Peyer's patch (tissue), 4 donors: ENCODE data around the gene CNTN4.

Experiments
- CTCF ChIP-seq, 6 experiments: fragments of 450-650 bp in 4 of 6; fragments of 200-600 bp in 2 of 6; sonication (generic) in 1 of 6; IDR thresholded peaks; one replicate each; pipeline ENCODE4 v1.5.1; 2017 to 2019; ENCODE audit warnings: antibody characterized with exemption in 6 of 6, mild to moderate bottlenecking in 3 of 6, moderate library complexity in 1 of 6
- POLR2A ChIP-seq, 2 donors: fragments of 450-650 bp; IDR thresholded peaks; one replicate each; pipeline ENCODE4 v1.5.1; 2017; ENCODE audit warnings: antibody characterized with exemption in 2 of 2, mild to moderate bottlenecking in 2 of 2, moderate library complexity in 2 of 2

GRCh38 chr3:2995195-2995594 lies 896.5 kb downstream of the CNTN4 start:
- no peak for TF ChIP-seq CTCF (IDR thresholded peaks at IDR 0.05)
- TF ChIP-seq POLR2A (IDR thresholded peaks at IDR 0.05), result no peak
